ENCODE results near the gene ATG16L2.

Gene ATG16L2

GRCh38 chr11:72793425-72794367 is 20.5 kb upstream of the ATG16L2 start, which contains the start of gene STARD10:
TSS of gene STARD10 (minus strand) at chr11:72794047. CDS start at chr11:72781181, 12,866 bp downstream.
- no peaks in the 10 kb centered on the region for H3K9me3 ChIP-seq (ENCODE audit: insufficient read depth, low read length)
- no peaks in the 10 kb centered on the region for H3F3A ChIP-seq (ENCODE audit: insufficient read depth)
- peak within 1 kb of the TSS; percentile 61 for H3K9ac ChIP-seq (ENCODE audit: low read length)
- no peaks in the 10 kb centered on the region for H3K36me3 ChIP-seq (ENCODE audit: low read length)
- H3K4me2 ChIP-seq (ENCODE audit: low read depth, low read length, poor library complexity, severe bottlenecking), result peak within 1 kb of the TSS; percentile 69
- no peak for TF ChIP-seq EZH2phosphoT487 (conservative IDR thresholded peaks at IDR 0.05; ENCODE audit: low read length)
- TF ChIP-seq, protein P1, sequence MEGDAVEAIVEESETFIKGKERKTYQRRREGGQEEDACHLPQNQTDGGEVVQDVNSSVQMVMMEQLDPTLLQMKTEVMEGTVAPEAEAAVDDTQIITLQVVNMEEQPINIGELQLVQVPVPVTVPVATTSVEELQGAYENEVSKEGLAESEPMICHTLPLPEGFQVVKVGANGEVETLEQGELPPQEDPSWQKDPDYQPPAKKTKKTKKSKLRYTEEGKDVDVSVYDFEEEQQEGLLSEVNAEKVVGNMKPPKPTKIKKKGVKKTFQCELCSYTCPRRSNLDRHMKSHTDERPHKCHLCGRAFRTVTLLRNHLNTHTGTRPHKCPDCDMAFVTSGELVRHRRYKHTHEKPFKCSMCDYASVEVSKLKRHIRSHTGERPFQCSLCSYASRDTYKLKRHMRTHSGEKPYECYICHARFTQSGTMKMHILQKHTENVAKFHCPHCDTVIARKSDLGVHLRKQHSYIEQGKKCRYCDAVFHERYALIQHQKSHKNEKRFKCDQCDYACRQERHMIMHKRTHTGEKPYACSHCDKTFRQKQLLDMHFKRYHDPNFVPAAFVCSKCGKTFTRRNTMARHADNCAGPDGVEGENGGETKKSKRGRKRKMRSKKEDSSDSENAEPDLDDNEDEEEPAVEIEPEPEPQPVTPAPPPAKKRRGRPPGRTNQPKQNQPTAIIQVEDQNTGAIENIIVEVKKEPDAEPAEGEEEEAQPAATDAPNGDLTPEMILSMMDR (IDR thresholded peaks at IDR 0.05; ENCODE audit: insufficient read depth, low read length, poor library complexity, severe bottlenecking), result peak; percentile 98
- H3K9me2 ChIP-seq (replicated peaks; ENCODE audit: insufficient read depth, low read length), result no peaks in the 10 kb centered on the region
- peak within 1 kb of the TSS; percentile 40 for H3K27ac ChIP-seq (ENCODE audit: low read depth, low read length)
- H3K4me3 ChIP-seq (ENCODE audit: insufficient read depth, low read length, poor library complexity, severe bottlenecking), result peak within 1 kb of the TSS; percentile 66
- H3K27me3 ChIP-seq (ENCODE audit: low read length), result no peaks in the 10 kb centered on the region
- no peaks in the 10 kb centered on the region for H4K20me1 ChIP-seq (ENCODE audit: low read depth, low read length)
- no peaks in the 10 kb centered on the region for H3K79me2 ChIP-seq (ENCODE audit: insufficient read depth, low read length)
- H2AFZ ChIP-seq (ENCODE audit: low read depth, low read length, severe bottlenecking), result peak within 1 kb of the TSS; percentile 85

DNA sequence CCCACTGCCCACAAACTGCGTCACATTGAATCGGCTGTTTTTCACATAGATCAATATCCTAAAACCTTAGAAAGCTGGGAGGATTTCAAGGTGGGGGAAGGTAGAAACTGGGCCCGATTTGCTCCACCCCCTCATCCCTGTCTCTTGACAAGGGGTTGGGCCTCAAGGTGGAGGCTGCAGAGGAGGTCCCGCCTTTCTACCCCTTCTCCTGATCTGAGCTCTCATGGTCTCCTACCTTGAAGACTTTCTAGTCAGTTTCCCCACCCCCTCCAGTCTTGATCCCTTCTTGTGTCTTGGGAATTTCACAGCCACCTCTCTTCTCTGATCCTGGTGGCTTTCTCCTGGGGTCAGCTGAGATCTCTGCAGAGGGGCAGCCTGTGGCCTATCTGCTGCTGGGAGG is 15.8 kb upstream of the ATG16L2 start:
- no peaks in the 10 kb centered on the region for H3F3A ChIP-seq (ENCODE audit: insufficient read depth)
- no peak overlapping the region for H2AFZ ChIP-seq (ENCODE audit: low read depth, low read length, severe bottlenecking)
- no peaks in the 10 kb centered on the region for H3K36me3 ChIP-seq (ENCODE audit: low read length)
- no peak overlapping the region for H3K4me3 ChIP-seq (ENCODE audit: insufficient read depth, low read length, poor library complexity, severe bottlenecking)
- no peaks in the 10 kb centered on the region for H4K20me1 ChIP-seq (ENCODE audit: low read depth, low read length)
- TF ChIP-seq, protein P1 (IDR thresholded peaks at IDR 0.05; ENCODE audit: insufficient read depth, low read length, poor library complexity, severe bottlenecking), result no peak
- TF ChIP-seq EZH2phosphoT487 (conservative IDR thresholded peaks at IDR 0.05; ENCODE audit: low read length), result no peak
- no peaks in the 10 kb centered on the region for H3K9me2 ChIP-seq (replicated peaks; ENCODE audit: insufficient read depth, low read length)
- no peaks in the 10 kb centered on the region for H3K79me2 ChIP-seq (ENCODE audit: insufficient read depth, low read length)
- H3K27me3 ChIP-seq (ENCODE audit: low read length), result no peaks in the 10 kb centered on the region
- H3K9me3 ChIP-seq (ENCODE audit: insufficient read depth, low read length), result no peaks in the 10 kb centered on the region
- no peak overlapping the region for H3K4me2 ChIP-seq (ENCODE audit: low read depth, low read length, poor library complexity, severe bottlenecking)
- H3K27ac ChIP-seq (ENCODE audit: low read depth, low read length), result no peak overlapping the region
- no peak overlapping the region for H3K9ac ChIP-seq (ENCODE audit: low read length)

DNA sequence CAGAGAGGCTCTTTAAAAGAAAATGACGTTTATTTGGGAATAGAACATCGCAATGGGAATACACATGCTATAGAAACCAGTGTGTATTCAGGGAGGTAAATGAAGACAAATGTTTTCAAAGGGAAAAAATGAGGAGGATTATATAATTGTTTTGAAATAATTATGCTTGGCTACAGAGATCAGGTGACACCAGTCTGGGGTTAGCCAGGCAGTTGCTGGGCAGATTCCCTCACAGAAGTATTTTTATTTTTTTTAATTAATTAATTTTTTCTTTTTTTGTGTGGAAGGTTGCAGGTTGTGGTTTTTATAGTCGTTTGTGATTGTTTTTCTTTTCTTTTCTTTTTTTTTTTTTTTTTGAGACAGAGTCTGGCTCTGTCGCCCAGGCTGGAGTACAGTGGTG is 14.8 kb upstream of the ATG16L2 start:
- Histone ChIP-seq H3K79me2 (ENCODE audit: insufficient read depth, low read length) (no peaks in the 10 kb centered on the region), H3K9me3 (ENCODE audit: insufficient read depth, low read length) (no peaks in the 10 kb centered on the region), H3F3A (ENCODE audit: insufficient read depth) (no peaks in the 10 kb centered on the region), H3K36me3 (ENCODE audit: low read length) (no peaks in the 10 kb centered on the region), H3K9me2 (replicated peaks; ENCODE audit: insufficient read depth, low read length) (no peaks in the 10 kb centered on the region), H3K4me2 (ENCODE audit: low read depth, low read length, poor library complexity, severe bottlenecking) (no peak overlapping the region), H3K9ac (ENCODE audit: low read length) (no peak overlapping the region), H2AFZ (ENCODE audit: low read depth, low read length, severe bottlenecking) (no peak overlapping the region), H3K27ac (ENCODE audit: low read depth, low read length) (no peak overlapping the region), H3K4me3 (ENCODE audit: insufficient read depth, low read length, poor library complexity, severe bottlenecking) (no peak overlapping the region), H3K27me3 (ENCODE audit: low read length) (no peaks in the 10 kb centered on the region), H4K20me1 (ENCODE audit: low read depth, low read length) (no peaks in the 10 kb centered on the region)
- no peak for TF ChIP-seq EZH2phosphoT487 (conservative IDR thresholded peaks at IDR 0.05; ENCODE audit: low read length)
- TF ChIP-seq, protein P1 (IDR thresholded peaks at IDR 0.05; ENCODE audit: insufficient read depth, low read length, poor library complexity, severe bottlenecking), result no peak
